Uterus (tissue), 2 donors: Measurements from ENCODE around the gene MMEL1.

Experiments used
- POLR2A ChIP-seq, 2 donors: fragments of 450-650 bp; IDR thresholded peaks; one replicate each; pipeline ENCODE4 v1.6.1; 2016; ENCODE audit warnings: antibody characterized with exemption in 2 of 2, mild to moderate bottlenecking in 1 of 2, moderate library complexity in 1 of 2
- TF ChIP-seq, protein P1 (sequence below), 4 experiments: fragments of 200-600 bp in 2 of 4; fragments of 450-650 bp in 2 of 4; sonication (generic) in 2 of 4; IDR thresholded peaks; one replicate each; pipeline ENCODE4 v1.5.1; 2016 to 2019; ENCODE audit warnings: antibody characterized with exemption in 4 of 4, mild to moderate bottlenecking in 2 of 4, moderate library complexity in 1 of 4

DNA sequence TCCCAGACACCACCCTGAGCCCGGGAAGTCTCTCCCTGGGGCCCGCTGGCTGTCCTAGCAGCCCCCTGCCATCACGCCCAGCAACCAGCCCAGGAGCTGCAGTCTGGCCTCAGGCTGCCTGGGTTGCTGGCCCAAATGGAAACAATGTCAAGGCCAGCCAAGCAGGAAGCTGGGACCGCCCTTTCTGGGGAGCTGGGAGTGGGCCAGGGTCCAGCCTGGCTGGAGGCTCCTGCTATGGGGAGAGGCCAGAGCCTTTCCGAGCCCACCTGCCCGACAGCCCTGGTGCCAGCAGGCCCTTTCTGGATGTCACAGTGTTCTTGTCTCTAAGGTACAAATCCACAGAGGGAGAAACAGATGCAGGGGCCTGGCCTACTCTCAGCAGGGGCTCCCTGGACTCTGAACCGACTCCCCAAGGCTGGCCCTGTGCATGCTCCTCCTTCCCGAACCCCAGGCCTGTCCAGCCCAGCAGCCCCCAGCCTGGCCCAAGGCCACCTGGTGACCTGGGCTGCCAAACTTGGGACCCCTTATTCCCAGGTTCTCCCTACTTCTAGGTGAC, 1.2 kb upstream of the MMEL1 start:
- TF ChIP-seq, protein P1, sequence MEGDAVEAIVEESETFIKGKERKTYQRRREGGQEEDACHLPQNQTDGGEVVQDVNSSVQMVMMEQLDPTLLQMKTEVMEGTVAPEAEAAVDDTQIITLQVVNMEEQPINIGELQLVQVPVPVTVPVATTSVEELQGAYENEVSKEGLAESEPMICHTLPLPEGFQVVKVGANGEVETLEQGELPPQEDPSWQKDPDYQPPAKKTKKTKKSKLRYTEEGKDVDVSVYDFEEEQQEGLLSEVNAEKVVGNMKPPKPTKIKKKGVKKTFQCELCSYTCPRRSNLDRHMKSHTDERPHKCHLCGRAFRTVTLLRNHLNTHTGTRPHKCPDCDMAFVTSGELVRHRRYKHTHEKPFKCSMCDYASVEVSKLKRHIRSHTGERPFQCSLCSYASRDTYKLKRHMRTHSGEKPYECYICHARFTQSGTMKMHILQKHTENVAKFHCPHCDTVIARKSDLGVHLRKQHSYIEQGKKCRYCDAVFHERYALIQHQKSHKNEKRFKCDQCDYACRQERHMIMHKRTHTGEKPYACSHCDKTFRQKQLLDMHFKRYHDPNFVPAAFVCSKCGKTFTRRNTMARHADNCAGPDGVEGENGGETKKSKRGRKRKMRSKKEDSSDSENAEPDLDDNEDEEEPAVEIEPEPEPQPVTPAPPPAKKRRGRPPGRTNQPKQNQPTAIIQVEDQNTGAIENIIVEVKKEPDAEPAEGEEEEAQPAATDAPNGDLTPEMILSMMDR (IDR thresholded peaks at IDR 0.05): no peak
- TF ChIP-seq POLR2A (IDR thresholded peaks at IDR 0.05): no peak
